Calu3 (cell line): ENCODE measurements around the gene ABCC11. TPM values are rescaled to one million over a fixed set of nuclear protein-coding genes. Genes with fewer than 3 reads are reported as not detected.
"Not testable (repeated sequence)": the region's sequence is repeated elsewhere in the genome, so short reads cannot be mapped to it uniquely, and the experiment has no call there.

Experiments used
- BruUV-seq: library from RNA; stranded (reverse); fragments of 400-500 nt; replicated peaks from 2 replicates; lab custom pipeline; 2021; lab: Mats Ljungman, UMichigan
- CTCF ChIA-PET: fragments of 300-600 bp; sonication (Branson Sonifier 250); formaldehyde crosslinking; loops from one replicate; lab custom pipeline; 2022; ENCODE audit warnings: antibody characterized with exemption; lab: Charles Lee
- DNase-seq: peaks from one replicate; pipeline ENCODE4 v3.0.0; 2022
- H3K27ac Mint-ChIP-seq: one replicate; pipeline ENCODE4 v1.8.0; 2022; ENCODE audit warnings: mixed read lengths; ENCODE audit not compliant: unreplicated experiment
- H3K27me3 Mint-ChIP-seq: one replicate; pipeline ENCODE4 v1.8.0; 2022; ENCODE audit warnings: mixed read lengths; ENCODE audit not compliant: unreplicated experiment
- H3K36me3 Mint-ChIP-seq: one replicate; pipeline ENCODE4 v1.8.0; 2022; ENCODE audit warnings: mild to moderate bottlenecking, moderate library complexity, mixed read lengths; ENCODE audit not compliant: insufficient read depth, unreplicated experiment
- H3K4me1 Mint-ChIP-seq: one replicate; pipeline ENCODE4 v1.8.0; 2022; ENCODE audit warnings: mild to moderate bottlenecking, low read depth, mixed read lengths; ENCODE audit not compliant: unreplicated experiment
- H3K4me3 Mint-ChIP-seq: one replicate; pipeline ENCODE4 v1.8.0; 2022; ENCODE audit warnings: mild to moderate bottlenecking, low read depth, moderate library complexity, mixed read lengths; ENCODE audit not compliant: unreplicated experiment
- H3K9me3 Mint-ChIP-seq: one replicate; pipeline ENCODE4 v1.8.0; 2022; ENCODE audit warnings: low read depth, mixed read lengths; ENCODE audit not compliant: unreplicated experiment
- CTCF ChIP-seq: fragments of 200-600 bp; IDR thresholded peaks from one replicate; pipeline ENCODE4 v1.8.0; 2022; ENCODE audit warnings: antibody characterized with exemption; ENCODE audit not compliant: unreplicated experiment
- intact Hi-C: fragments of 100-400 bp; cut with micrococcal nuclease; formaldehyde crosslinking; loops from one replicate; pipeline ENCODE4 v1.10.0; 2022; ENCODE audit not compliant: unreplicated experiment
- total RNA-seq: library from RNA; stranded (reverse); gene quantifications from 2 replicates; pipeline ENCODE4 v1.2.3, GENCODE V29; 2022

Gene ABCC11
- total RNA-seq, 1 experiment from 2014 or later: 0.26 TPM

DNA sequence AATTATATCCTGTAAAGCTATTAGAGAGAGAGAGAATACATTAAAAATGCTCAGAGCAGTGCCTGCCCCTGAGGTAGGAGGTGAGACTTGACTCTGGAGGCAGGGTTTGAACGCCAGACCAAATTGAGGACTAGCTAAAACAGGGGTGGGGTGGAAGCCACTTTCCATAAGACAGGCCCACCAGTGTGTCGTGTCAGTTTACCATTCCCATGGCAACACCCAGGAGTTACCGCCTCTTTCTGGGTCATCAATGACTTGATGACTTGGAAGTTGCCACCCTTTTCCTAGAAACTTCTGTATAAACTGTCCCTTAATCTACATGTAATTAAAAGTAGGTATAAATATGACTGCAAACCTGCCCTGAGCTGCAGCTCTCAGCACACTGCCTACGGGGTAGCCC, 59.6 kb downstream of the ABCC11 start:
- H3K27ac Mint-ChIP-seq: no peak overlapping the region
- no peak for DNase-seq
- H3K4me3 Mint-ChIP-seq: no peak overlapping the region
- intact Hi-C loops: no loop called here
- no peaks in the 10 kb centered on the region for H3K36me3 Mint-ChIP-seq
- peaks cover 18% of the 10 kb centered on the region for H3K27me3 Mint-ChIP-seq
- TF ChIP-seq CTCF: no peak
- CTCF ChIA-PET: no interaction called here
- BruUV-seq: no TSS peak
- no peaks in the 10 kb centered on the region for H3K9me3 Mint-ChIP-seq
- H3K4me1 Mint-ChIP-seq: no peaks in the 10 kb centered on the region

DNA sequence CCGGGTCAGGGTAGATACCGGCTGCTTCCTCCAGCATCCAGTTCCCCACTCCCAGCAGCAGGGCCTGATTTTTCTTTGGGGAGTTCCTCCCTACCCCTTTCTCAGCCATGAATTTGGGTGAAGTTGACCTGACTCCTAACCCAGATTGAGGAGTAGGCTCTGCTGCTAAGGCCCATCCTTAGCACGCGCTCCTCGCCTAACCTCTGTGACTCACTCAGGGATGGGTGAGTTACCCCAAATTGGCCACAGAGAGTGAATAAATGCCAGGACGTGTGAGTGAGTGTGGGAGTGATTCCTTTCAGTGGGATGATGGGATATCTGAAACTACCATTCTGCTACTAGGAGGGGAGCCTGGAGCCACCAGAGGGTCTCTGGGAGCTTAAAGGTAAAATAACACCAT, 62.7 kb downstream of the ABCC11 start:
- no peak for DNase-seq
- TF ChIP-seq CTCF: no peak
- Mint-ChIP-seq H3K4me3 (no peak overlapping the region), H3K27ac (no peak overlapping the region), H3K9me3 (no peaks in the 10 kb centered on the region), H3K27me3 (peaks cover 23% of the 10 kb centered on the region), H3K36me3 (no peaks in the 10 kb centered on the region), H3K4me1 (no peaks in the 10 kb centered on the region)
- intact Hi-C loops: no loop called here
- CTCF ChIA-PET: no interaction called here
- no TSS peak for BruUV-seq

DNA sequence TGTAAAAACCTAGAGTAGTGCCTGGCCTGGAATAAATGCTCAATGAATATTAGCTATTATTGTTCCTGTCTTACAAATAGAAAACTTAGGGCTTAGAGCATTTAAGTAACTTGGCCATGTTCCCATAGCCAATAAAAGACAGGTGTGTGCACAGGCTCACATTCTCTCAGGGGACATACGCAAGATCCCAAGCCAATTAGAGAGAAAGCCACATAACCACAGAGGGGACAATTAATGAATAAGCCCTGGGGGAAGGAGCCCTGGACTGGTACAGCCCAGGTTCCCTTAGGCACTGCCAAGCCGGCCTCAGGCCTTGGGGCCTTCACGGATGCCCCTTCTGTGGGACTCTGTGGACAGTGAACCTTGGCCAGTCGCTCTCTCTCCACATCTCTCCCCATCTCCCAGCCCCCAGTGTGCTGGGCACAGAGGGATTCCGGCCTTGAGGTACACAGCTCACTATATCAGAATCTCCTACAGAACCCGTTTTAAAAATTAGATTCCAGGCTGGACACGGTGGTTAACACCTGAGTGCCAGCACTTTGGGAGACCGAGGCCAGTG, 64.3 kb downstream of the ABCC11 start:
- BruUV-seq: no TSS peak
- Mint-ChIP-seq H3K27ac (no peak overlapping the region), H3K4me3 (no peak overlapping the region), H3K4me1 (no peaks in the 10 kb centered on the region), H3K9me3 (no peaks in the 10 kb centered on the region), H3K36me3 (no peaks in the 10 kb centered on the region), H3K27me3 (peaks cover 39% of the 10 kb centered on the region)
- DNase-seq: no peak
- intact Hi-C loops: no loop called here
- CTCF ChIA-PET: interaction anchor here (1.3 kb wide), 1 partner anchor 17 kb away, joined by 4 read pairs; no protein-coding TSS in a partner anchor
- no peak for TF ChIP-seq CTCF

GRCh38 chr16:48181746-48182520, 65.4 kb downstream of the ABCC11 start:
- intact Hi-C loops, H3K4me3 Mint-ChIP-seq, H3K27ac Mint-ChIP-seq, DNase-seq, H3K4me1 Mint-ChIP-seq, H3K9me3 Mint-ChIP-seq, BruUV-seq, H3K36me3 Mint-ChIP-seq: not testable (repeated sequence)
- H3K27me3 Mint-ChIP-seq: peaks cover 50% of the 10 kb centered on the region
- CTCF ChIA-PET: interaction anchor here (0.7 to 1.3 kb wide), 3 partner anchors 8 to 17 kb away, joined by 3 to 4 read pairs (median 3); no protein-coding TSS in a partner anchor
